Measurements from ENCODE around the gene LRRC1. TPM values are rescaled to one million over a fixed set of nuclear protein-coding genes. Genes with fewer than 3 reads are reported as not detected.

LRRC1 gene
- polyA plus RNA-seq, 1 donor (not counting 4 experiments of a cell fraction or from before 2014, with no cell fraction given) = 19.7 TPM

DNA sequence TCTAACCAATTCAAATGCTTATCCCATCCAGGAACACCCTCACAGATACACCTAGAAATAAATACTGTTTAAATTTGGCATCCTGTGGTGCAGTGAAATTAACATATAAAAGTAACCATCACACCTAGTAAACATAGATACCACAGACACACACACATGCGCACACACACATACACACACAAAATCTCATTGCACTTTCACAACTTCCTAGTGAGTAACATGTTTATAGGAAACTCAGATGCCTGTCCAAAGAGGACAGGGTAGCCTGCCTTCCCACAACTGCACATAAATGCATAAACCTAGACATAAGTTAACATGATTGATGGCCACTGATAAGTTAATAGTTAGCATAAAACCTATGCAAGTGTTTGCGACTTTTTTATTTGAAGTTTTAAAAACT, 56.8 kb downstream of the LRRC1 start:
- H2AFZ ChIP-seq (ENCODE audit: control insufficient read depth, low read length) = no peak overlapping the region
- no peaks in the 10 kb centered on the region for H3K9me3 ChIP-seq (ENCODE audit: control insufficient read depth, low read depth, low read length)
- H3K79me2 ChIP-seq (ENCODE audit: control insufficient read depth, insufficient read depth, low read length) = peaks cover 49% of the 10 kb centered on the region
- H3K4me1 ChIP-seq (ENCODE audit: control insufficient read depth, extremely low read depth, insufficient read depth, low read length) = peaks cover 17% of the 10 kb centered on the region
- FAIRE-seq (no peak), DNase-seq (ENCODE audit: low read depth, low spot score) (no peak)
- H3K9ac ChIP-seq (ENCODE audit: control insufficient read depth, extremely low read depth, insufficient read depth, low read length) = no peak overlapping the region
- TF ChIP-seq CTCF (optimal IDR thresholded peaks at IDR 0.05 in 1 of 3, IDR thresholded peaks at IDR 0.05 in 1 of 3, conservative IDR thresholded peaks at IDR 0.05 in 1 of 3; ENCODE audit: extremely low read depth in 1 of 3, insufficient read depth in 2 of 3, low read length in 3 of 3) (no peak), EZH2 (IDR thresholded peaks at IDR 0.05; ENCODE audit: low read length) (no peak)
- no peak overlapping the region for H3K4me3 ChIP-seq (ENCODE audit: control insufficient read depth in 2 of 3, extremely low read depth in 1 of 3, insufficient read depth in 2 of 3, low read depth in 1 of 3, low read length in 3 of 3)
- H4K20me1 ChIP-seq (ENCODE audit: control insufficient read depth, extremely low read depth, insufficient read depth, low read length) = no peaks in the 10 kb centered on the region
- no peaks in the 10 kb centered on the region for H3K27me3 ChIP-seq (ENCODE audit: control insufficient read depth, extremely low read depth, insufficient read depth, low read length)
- no peak overlapping the region for H3K4me2 ChIP-seq (ENCODE audit: control insufficient read depth, extremely low read depth, insufficient read depth, low read depth, low read length)
- no peak overlapping the region for H3K27ac ChIP-seq (ENCODE audit: control insufficient read depth, insufficient read depth, low read length)
- H3K9me1 ChIP-seq (ENCODE audit: control insufficient read depth, extremely low read depth, insufficient read depth, low read length) = no peaks in the 10 kb centered on the region
- dilution Hi-C loops (cut with MboI; ENCODE audit: extremely low pct_ligation_motif_present, low sequenced_read_pairs) = no loop called here
- H3K36me3 ChIP-seq (ENCODE audit: control insufficient read depth in 2 of 2, extremely low read depth in 1 of 2, insufficient read depth in 2 of 2, low read length in 2 of 2) = peaks cover 0 to 3% of the 10 kb centered on the region in 2 experiments

DNA sequence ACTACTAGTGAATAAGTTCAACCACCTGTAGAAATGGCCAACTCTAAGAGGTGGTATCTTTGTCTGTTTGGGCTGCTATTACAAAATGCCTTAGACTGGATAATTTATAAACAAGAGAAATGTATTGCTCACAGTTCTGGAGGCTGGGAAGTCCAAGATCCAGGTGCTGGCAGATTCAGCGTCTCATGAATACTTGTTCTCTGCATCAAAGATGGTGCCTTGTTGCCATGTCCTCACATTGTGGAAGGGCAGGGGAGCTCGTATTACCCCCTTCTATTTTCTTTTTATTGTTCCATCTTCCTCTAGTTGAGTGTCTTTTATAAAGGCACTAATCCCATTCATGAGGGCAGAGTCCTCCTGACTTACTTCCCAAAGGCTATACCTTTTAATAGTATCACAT, 58.0 kb downstream of the LRRC1 start:
- H3K9ac ChIP-seq (ENCODE audit: control insufficient read depth, extremely low read depth, insufficient read depth, low read length) = no peak overlapping the region
- TF ChIP-seq CTCF (optimal IDR thresholded peaks at IDR 0.05 in 1 of 3, IDR thresholded peaks at IDR 0.05 in 1 of 3, conservative IDR thresholded peaks at IDR 0.05 in 1 of 3; ENCODE audit: extremely low read depth in 1 of 3, insufficient read depth in 2 of 3, low read length in 3 of 3) (no peak), EZH2 (IDR thresholded peaks at IDR 0.05; ENCODE audit: low read length) (no peak)

More for the DNA sequence above, 58.0 kb downstream of the LRRC1 start:
- dilution Hi-C loops (cut with MboI; ENCODE audit: extremely low pct_ligation_motif_present, low sequenced_read_pairs) = no loop called here
- FAIRE-seq (no peak), DNase-seq (ENCODE audit: low read depth, low spot score) (no peak)
- Histone ChIP-seq H3K36me3 (ENCODE audit: control insufficient read depth in 2 of 2, extremely low read depth in 1 of 2, insufficient read depth in 2 of 2, low read length in 2 of 2) (peaks cover 0 to 3% of the 10 kb centered on the region in 2 experiments), H3K9me3 (ENCODE audit: control insufficient read depth, low read depth, low read length) (no peaks in the 10 kb centered on the region), H3K4me3 (ENCODE audit: control insufficient read depth in 2 of 3, extremely low read depth in 1 of 3, insufficient read depth in 2 of 3, low read depth in 1 of 3, low read length in 3 of 3) (no peak overlapping the region), H3K27me3 (ENCODE audit: control insufficient read depth, extremely low read depth, insufficient read depth, low read length) (no peaks in the 10 kb centered on the region), H3K4me2 (ENCODE audit: control insufficient read depth, extremely low read depth, insufficient read depth, low read depth, low read length) (no peak overlapping the region), H2AFZ (ENCODE audit: control insufficient read depth, low read length) (no peak overlapping the region), H3K27ac (ENCODE audit: control insufficient read depth, insufficient read depth, low read length) (no peak overlapping the region), H4K20me1 (ENCODE audit: control insufficient read depth, extremely low read depth, insufficient read depth, low read length) (no peaks in the 10 kb centered on the region), H3K79me2 (ENCODE audit: control insufficient read depth, insufficient read depth, low read length) (peaks cover 46% of the 10 kb centered on the region), H3K4me1 (ENCODE audit: control insufficient read depth, extremely low read depth, insufficient read depth, low read length) (peaks cover 26% of the 10 kb centered on the region), H3K9me1 (ENCODE audit: control insufficient read depth, extremely low read depth, insufficient read depth, low read length) (no peaks in the 10 kb centered on the region)

Measured in keratinocyte (primary cell).